WI38 (cell line): ENCODE results near the gene ZIC5.

Experiments
- H3K4me3 ChIP-seq: 2 replicates; pipeline ENCODE4 v1.5.1; 2011; ENCODE audit warnings: low read depth, mild to moderate bottlenecking, control low read depth, low read length
- CTCF ChIP-seq: IDR thresholded peaks from 2 replicates; pipeline ENCODE4 v1.5.1; 2012; ENCODE audit warnings: low read depth, mild to moderate bottlenecking, control low read depth, low read length

Gene ZIC5

GRCh38 chr13:99977334-99977911, 5.9 kb upstream of the ZIC5 start:
- no peak overlapping the region for H3K4me3 ChIP-seq

GRCh38 chr13:99976575-99976974, 5.0 kb upstream of the ZIC5 start:
- no peak overlapping the region for H3K4me3 ChIP-seq
- no peak for TF ChIP-seq CTCF

More at GRCh38 chr13:99977334-99977911, 5.9 kb upstream of the ZIC5 start:
- TF ChIP-seq CTCF, result no peak

- no peak for TF ChIP-seq CTCF
- H3K4me3 ChIP-seq, result no peak overlapping the region
Measured at GRCh38 chr13:99975626-99976025, 4.1 kb upstream of the ZIC5 start.

GRCh38 chr13:99974939-99975561, 3.5 kb upstream of the ZIC5 start:
- no peak for TF ChIP-seq CTCF
- H3K4me3 ChIP-seq, result no peak overlapping the region

- H3K4me3 ChIP-seq, result no peak overlapping the region
- no peak for TF ChIP-seq CTCF
Measured at GRCh38 chr13:99974296-99974938, 2.9 kb upstream of the ZIC5 start.

DNA sequence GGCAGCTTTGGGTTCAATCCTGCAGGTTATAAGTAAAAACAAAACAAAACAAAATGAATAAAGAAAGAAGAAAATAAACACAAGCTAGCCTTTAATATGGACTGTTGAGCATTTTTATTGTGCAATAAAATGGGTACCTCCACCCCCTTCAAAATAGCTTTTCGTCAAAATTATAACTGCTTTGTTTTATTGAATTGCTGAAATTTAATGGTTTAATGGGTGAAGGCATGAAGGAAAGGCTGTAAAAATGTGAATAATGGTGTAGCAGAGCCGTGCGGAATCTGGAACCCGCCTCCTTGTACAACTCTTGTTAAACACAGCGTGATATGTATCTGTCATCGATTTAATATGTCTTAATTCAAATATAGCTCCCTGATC, 2.2 kb upstream of the ZIC5 start:
- no peak overlapping the region for H3K4me3 ChIP-seq
- no peak for TF ChIP-seq CTCF

GRCh38 chr13:99973163-99973807, 1.7 kb upstream of the ZIC5 start:
- TF ChIP-seq CTCF, result no peak
- H3K4me3 ChIP-seq, result no peak overlapping the region
